HG03175 (cell line): Measurements from ENCODE around the gene DARS1.

Source experiments
- ATAC-seq: cut with Tn5 transposase; IDR thresholded peaks from one replicate; pipeline ENCODE4 v1.9.1; 2021; ENCODE audit warnings: mild to moderate bottlenecking, moderate library complexity; ENCODE audit not compliant: unreplicated experiment

Gene DARS1

DNA sequence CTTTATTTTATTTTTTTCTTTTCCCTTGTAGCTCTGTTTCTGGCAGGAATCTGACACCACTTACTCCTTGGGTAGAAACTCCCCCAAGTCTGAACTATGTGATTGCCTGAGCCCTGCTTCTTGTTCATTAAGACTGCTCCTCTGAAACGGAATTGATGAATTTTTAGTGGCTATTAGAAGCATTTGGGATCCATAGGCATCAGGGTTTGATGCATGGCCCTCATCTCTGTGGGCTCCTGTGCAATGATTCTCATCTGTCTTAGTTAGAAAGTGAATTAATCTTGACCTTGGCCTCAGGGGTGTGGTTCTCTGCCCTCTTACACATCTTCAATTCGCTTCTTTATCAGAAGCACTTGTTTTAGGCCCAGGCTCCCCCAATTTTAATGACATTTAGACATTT is 31.0 kb upstream of the DARS1 start:
- ATAC-seq, result no peak

DNA sequence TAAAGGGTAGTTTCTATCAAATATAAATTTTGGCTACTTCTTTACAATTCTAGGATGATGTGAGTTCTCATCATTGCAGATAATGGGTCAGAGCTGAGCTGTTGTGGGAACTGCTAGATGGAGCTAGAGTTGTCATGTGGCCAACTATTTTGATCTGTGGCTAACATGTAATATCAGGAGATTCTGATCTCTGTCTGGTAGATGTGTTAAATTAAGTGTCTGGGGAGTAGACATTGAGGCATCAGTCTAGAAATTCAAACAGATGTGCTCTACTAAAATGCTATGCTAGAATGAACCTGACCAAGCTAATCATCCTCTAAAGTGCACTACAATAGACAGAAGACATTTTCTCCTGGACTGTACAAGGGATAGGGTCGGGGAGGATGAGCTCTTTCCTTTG is 30.3 kb upstream of the DARS1 start:
- ATAC-seq, result no peak

DNA sequence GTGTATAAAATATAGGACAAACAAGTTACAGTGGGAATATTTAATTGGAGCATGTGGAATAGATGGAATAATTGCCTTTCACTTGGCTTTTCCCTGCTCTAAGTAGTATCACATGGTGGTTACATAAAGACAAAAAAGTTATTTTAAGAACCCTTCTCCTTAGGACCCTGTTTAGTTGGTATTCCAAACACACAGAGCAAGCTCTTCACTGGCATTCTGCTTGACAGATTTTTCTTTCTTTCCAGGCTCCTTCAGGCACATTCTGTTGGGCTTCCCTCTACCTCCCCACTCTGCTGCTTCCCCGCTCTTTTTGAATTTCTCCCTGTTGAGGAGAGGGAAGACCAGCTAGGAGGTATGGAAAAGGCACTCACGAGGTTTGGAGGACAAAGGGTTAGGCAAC is 29.0 kb upstream of the DARS1 start:
- ATAC-seq, result no peak

DNA sequence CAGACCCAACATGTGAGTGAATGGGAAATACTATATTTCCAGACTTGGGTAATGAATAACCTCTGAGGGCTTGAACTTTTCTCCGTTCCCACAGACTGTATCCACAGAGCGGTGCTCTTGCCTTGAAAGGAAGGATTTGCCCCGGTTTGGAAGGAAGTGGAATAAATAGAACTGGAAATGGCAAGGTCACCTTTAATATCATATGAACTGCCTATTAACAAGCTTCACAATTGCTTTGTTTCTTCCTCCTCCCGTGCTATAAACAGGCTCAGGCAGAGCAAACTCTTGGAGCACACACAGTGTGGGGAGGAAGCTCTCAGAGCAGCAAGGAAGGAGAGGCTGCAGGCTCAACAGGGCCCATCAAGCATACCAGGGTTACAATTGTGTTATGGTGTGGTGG is 28.5 kb upstream of the DARS1 start:
- no peak for ATAC-seq

DNA sequence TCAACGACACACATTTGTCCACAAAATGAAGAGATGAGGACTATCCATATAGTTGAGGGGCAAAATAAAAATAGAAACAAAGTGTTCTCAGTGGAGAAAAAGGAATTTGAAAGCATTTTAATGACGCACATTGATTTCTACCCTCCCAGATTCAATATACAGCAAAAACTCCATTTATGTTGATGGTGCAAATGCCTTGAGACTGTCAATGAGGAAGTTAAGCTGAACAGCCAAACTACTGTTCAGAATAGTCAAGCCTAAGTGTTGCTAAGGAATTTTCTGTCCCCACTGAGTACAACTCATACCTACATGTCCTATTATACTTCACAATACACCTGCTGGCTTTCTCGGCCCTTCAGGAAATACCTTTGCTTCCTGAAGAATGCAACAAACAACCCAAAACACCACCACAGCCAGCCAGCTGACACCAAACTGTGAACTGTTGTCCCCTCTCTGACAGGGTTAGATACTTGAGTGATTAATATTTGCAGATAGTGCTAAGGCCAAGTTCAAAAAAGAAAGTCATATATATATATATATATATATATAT is 27.8 kb upstream of the DARS1 start:
- ATAC-seq, result no peak

DNA sequence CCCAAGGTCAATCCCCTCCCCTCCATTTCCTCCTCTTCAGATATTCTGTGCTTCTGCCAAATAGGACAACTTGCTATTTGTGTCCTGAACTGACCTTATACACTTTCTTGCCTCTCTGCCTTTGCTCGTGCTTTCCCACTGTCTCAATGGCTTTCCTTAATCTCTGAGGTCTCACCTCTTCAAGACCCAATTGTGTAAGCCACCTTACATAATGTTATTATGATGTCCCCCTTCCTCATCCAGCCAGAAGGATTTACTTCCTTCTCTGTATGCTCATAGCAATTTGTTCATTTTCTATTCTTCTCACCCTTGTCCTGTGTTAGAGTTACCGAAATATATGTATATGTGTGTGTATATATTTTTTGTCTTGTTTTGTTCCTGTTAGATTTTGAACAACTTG is 26.9 kb upstream of the DARS1 start:
- no peak for ATAC-seq

DNA sequence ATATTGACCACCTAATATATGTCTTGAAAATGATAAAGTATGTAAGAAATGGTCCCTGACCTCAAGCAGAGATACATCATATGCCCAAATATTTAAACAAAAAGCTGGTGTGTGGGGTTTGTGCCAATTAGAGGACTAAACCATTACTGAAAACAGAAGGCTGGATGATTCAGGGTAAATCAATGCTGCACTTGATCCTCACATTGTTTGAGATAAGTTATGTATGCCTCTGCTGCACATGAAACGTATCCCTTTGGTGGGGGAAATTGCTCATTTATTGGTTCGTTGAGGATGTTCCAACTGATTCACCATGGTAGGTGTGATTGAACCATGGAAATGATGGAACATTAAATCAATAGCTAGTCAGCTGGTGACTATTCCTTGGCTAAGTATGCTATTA is 24.7 kb upstream of the DARS1 start:
- no peak for ATAC-seq

DNA sequence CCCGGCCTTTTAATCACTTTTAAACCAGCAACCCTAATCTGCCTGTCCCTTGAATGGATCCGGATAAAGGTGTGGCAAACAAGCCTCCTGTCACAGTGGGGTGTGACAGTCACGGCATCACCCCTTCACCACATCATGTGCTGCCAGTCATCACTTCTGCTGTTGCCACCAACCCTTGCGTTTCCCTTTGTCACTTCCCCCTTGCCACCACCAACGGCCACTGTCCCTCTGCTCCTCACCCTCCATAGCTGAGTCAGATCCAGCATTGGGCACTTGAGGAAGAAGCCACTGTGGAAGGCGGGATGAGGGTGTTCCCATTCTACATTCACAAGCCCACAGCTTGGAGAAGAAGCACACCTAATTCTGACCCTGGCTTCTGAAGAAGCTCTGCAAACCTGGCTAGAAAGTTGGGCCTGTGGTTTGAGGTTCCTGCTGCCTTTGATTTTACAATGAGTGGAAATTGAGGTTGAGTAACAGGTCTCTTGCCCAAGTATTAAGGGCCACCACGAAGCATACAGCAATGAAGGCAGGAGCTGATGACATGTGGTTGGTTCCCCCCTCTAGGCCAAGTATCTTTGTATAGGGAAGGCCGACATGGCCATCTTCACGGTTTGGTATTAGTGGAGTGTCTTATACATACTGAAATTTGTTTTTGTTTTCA is 22.9 kb upstream of the DARS1 start:
- peak; percentile 83 for ATAC-seq

DNA sequence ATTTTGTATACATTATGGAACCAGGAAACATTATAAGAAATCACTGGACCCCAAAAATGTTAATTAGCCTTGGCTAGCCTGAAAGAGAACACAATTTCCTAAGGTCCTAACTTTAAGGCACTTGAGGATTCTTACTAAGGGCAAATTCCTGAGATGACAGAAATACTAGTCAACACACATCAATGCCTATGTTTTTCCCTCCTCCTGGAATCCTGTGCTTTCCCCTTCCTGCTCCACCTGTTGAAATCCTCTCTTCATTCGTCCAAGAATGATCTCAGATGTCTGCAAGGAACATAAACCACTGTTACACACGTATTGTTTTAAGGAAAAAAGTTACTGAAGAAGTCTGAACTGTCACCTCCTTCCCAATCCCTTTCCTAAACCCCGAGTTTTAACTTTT is 21.2 kb upstream of the DARS1 start:
- no peak for ATAC-seq

DNA sequence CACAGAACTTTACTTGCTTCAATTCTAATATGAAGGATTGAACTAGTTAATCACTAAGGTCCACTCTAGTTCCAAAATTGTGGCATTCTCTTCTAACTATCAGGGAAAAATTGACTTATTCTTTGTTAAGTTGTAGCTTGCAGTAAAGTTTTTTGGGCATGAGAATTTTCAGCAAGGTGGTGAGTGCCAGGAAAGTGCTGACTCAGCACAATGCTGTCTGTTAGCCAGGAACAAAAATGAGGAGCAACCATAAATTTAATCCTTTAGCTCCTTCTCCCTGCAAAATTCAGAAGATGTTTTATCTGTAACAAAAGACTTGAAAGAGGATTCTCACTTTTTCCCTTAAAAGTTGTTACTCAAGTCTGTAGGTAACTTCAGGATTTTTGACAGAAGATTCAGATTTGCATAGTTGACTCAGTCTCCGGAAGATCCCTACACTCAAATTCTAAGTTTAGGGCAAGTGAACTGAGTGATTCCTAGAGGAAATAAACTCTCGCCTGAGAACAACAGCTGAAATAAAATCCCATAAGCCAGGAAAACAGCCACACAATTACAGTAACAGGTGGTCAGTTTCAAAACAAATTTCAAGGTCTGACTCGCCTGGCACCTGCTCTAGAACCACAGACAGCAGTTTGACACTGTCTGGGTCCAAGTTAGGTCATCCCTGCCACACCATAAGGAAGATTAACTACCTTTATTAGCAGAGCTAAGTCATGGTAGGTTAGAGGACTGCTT is 20.2 kb upstream of the DARS1 start:
- ATAC-seq, result peak; percentile 51

DNA sequence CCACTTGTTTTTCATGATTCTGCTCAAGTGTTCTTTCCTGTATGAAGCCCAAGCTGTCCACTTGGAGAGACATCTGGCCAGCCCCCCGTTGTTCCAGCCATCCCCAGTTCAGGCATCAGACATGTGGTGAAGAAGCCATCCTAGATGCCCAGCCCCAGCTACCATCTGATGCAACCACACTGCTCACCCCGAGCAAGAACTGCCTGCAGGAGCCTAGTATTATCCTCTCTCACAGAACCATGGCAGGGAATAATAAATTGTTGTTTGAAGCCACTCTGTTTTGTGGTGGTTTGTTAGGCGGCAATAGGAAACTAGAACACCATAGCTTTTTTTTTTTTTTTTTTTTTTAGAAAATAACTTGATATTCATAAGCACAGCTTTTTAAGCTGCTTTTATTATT is 19.5 kb upstream of the DARS1 start:
- ATAC-seq, result no peak

DNA sequence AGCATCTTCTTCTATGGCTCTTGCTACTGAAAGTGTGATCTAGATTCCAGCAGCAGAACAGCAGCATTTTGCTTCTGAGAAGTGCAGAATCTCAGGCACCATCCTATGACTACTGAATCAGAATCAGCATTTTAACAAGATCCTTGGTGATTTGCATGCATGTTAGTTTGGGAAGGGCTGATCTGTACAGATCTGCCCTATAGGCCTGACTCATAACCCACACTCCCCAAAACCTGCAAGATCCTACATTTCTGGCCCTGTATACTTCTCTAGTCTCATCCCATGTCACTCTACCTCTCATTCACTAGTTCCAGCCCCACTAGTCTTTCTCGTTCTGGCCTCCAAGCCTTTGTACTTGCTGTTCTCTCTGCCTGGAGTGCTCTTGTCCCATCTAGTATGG is 15.7 kb upstream of the DARS1 start:
- ATAC-seq, result no peak

DNA sequence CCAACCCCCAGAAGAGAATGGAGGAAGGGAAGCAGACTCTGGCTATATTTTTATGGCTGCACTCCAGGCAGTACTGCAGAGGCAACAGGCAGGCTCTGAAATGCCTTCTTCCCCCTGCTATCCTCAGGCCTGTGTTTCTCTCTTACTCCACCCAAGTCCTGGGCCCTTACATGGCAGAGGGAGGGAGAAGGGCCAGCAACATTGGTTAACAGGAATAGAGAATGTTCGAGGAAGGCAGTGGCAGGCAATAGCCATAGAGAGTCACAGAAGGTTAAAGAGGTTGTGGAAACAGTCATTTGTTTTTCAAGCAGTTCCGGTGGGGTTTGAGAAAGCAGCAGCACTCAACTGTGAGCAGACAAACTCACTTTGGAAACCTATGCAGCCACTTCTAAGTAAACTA is 15.1 kb upstream of the DARS1 start:
- no peak for ATAC-seq

DNA sequence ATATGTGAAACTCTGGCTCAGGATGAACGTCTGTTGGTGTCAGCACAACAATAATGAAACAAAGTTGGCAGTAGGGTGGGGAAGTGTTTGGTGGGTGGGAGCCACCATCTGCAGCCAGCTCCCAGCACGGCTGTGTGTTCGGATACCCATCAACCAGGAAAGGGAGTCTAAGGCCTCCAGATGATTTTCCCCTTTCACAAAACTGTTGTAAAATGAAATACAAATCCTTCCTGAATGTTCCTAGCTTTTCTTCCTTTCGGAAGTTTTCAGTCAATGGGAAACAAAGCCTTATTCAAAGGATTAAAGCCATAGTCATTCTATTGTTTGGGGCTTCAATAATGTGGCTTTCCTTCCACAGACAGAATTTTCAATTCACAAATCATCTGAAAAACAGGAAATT is 14.5 kb upstream of the DARS1 start:
- ATAC-seq, result no peak

DNA sequence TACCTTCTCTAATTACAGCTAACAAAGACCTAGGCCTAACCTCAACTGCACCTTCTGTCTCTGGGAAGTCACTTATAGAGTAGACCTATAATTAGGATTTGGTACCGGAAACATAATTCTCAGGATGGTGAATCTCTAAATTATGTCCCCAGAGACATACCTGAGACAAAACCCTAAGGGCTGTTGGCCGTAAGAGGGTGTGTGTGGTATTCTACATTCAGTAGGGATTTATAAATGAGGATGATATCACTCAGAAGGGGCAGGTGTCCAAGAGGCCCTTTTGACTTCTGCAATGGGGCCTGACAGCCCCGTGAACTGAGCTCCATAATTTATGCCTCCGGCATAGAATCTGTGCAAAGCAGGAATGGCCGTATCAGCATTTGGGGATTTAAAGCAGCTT is 13.5 kb upstream of the DARS1 start:
- ATAC-seq, result no peak

DNA sequence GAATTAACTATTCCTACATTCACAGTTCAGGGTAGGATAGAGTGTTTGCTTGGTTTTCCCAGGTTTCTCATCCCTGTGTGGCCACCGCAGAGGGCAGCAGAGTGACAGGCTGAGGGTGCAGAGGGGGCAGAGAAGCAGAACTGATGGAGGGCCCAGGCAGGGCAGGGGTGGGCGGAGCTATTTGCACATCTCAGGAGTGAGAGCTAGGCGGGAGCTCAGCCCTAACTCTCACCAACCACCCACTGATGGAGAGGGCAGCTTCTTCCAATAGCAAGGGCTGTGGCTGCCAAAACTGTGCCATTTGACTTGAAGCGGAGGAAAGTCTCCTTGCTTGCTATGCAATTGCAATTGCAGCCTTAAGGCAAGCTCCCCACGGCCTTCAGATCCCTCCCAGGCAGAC is 12.0 kb upstream of the DARS1 start:
- ATAC-seq, result no peak

DNA sequence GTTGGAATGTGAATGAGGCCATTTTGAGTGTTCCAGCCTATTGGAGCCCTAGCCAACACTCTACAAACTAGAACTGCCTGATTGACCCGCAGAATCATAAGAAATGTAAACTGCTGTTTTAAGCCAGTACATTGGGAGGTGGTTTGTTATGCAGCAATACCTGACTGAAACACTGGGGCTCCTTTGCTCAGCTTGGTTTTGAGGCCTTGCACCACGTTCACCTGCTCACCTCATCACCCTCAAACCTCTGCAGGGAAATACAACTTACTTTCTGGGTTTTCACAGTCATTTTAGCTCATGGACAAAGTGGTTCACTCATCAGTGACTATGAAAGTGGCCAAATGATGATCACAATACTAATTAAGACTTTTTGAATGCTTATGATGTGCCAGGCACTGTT is 10.9 kb upstream of the DARS1 start:
- no peak for ATAC-seq

DNA sequence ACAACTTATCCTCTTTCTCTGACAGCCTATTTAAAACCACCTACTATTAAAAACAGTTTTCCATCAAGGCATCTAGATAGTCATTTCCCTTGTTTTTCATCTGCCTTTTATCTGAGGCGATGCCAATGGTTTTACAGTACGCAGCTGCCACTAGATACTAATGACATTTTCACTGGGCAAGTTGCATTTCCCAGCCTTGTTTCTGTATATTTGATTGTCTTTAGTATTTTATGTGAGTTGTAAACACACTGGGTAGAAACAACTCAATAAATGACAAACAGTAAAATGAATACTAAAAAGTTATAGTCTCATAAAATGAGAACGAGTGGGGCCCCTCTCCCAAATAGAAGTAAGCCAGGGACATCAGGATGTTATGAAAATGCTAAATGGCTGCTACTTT is 8.9 kb upstream of the DARS1 start:
- ATAC-seq, result no peak

DNA sequence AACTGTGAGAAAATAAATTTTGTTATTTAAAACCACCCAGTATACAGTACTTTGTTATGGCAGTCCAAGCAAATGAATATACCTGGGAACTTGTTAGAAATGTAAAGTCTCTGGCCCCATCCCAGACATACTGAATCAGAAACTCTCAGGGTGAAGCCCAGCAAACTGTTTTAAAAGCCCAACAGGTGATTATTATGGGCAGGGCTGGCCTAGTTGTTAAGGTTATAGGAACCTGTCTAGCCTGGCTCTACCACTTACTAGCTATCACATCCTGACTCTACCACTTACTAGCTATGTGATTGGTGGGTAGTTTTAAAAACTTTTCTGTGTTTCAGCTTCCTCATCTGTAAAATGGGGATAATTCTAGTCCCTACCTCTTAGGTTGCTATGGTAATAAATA is 8.0 kb upstream of the DARS1 start:
- no peak for ATAC-seq

DNA sequence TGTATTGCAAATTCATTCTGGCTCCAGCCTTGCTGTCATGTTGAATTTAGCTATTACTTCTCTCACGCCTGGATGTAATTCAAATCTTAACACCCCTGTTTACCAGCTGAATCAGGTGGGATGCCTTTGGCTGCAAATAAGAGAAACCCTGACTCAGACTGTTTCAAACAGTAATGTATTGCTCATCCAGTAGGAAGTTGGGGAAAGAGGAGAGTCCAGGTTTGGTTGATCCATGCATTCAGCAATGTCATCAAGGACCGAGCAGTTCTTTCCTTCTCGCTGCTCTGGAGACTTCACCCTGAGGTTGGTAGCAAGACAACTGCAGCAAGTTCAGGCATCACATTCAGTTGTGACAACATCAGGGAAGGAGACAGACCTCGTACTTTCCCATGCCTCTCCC is 6.4 kb upstream of the DARS1 start:
- no peak for ATAC-seq

DNA sequence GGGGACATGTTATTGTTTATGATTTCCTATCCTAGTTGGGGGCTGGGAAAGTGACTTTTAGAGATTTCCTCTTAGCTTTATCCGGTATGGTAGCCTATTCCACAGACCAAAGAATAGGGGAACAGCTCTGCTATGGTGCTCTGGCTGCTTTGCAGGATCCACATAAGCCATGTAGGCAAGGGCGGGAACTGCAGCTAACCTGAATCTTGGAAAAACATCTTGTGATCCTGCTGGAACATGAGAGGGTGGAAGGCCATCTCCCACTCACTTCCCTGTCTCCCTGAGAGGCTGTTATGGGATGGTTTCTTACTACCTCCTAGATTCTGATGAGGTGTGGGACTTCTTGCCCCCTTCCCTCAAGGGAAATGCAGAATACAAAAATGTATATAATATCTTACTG is 2.0 kb upstream of the DARS1 start:
- no peak for ATAC-seq

DNA sequence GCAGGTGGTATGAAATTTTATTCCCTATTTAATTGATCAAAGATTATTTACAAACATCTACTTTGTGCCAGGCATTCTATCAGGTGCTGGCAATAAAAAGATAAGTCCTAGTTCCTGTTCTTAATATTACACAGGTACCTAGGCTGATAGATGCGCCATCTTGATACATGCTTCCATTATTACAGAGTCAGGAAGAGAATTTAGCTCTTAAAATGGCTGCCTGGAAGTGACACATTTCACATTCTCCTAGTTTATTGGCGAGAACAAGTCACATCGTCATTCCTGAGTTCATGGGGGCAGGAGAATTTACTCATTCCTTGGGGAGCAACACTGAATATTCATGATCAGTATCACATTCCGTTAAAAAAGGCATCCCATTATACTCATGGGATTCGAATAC is 1.1 kb upstream of the DARS1 start:
- no peak for ATAC-seq
